H1 (cell line): Measurements from ENCODE around the gene TMEM253. TPM values are rescaled to one million over a fixed set of nuclear protein-coding genes. Genes with fewer than 3 reads are reported as not detected.
A peak's percentile ranks its signal among the peaks of the same experiment; 100 is the strongest.

Experiments used
- CEBPB ChIP-seq: IDR thresholded peaks from 2 replicates; pipeline ENCODE4 v1.6.1; 2012; ENCODE audit warnings: low read depth, low read length
- CHD7 ChIP-seq: fragments of 300-600 bp; sonication (generic); IDR thresholded peaks from 2 replicates; pipeline ENCODE4 v1.7.1; 2012; ENCODE audit warnings: low read length, moderate library complexity, mild to moderate bottlenecking, inconsistent platforms; ENCODE audit not compliant: insufficient replicate concordance
- GTF2F1 ChIP-seq: IDR thresholded peaks from 2 replicates; pipeline ENCODE4 v1.6.1; 2012; ENCODE audit warnings: low read depth, low read length, improper control_type of control experiment, borderline replicate concordance
- JUN ChIP-seq: IDR thresholded peaks from 2 replicates; pipeline ENCODE4 v1.6.1; 2011; ENCODE audit warnings: low read depth, mild to moderate bottlenecking, improper control_type of control experiment, low read length
- SIN3A ChIP-seq, 2 experiments: IDR thresholded peaks in 1 of 2; conservative IDR thresholded peaks in 1 of 2; 2 replicates each; pipeline ENCODE4 v1.6.1; 2011 to 2012; ENCODE audit warnings: low read length in 2 of 2, improper control_type of control experiment in 1 of 2, low read depth in 1 of 2, mild to moderate bottlenecking in 1 of 2
- TAF1 ChIP-seq: IDR thresholded peaks from 2 replicates; pipeline ENCODE4 v1.6.1; 2011; ENCODE audit warnings: mild to moderate bottlenecking, low read depth, low read length
- TAF7 ChIP-seq: optimal IDR thresholded peaks from 2 replicates; pipeline ENCODE3; 2011; ENCODE audit warnings: low read depth, mild to moderate bottlenecking, inconsistent platforms, low read length, moderate library complexity, borderline replicate concordance
- USF2 ChIP-seq: IDR thresholded peaks from 2 replicates; pipeline ENCODE4 v1.6.1; 2011; ENCODE audit warnings: low read length, improper control_type of control experiment
- polyA plus RNA-seq, 7 experiments: library from polyadenylated mRNA; depleted of rRNA in 3 of 7; stranded (reverse) in 5 of 7; unstranded in 2 of 7; fragments of >200 nt in 5 of 7; fragments of 200-250 nt in 2 of 7; gene quantifications; 1 replicate in 5 of 7; 2 replicates in 1 of 7; 4 replicates in 1 of 7; pipeline versions ENCODE4 v1.2.1 to v1.2.3, GENCODE V29; 2011 to 2013; ENCODE audit warnings: missing spikeins in 2 of 7, mixed read lengths in 2 of 7
- total RNA-seq: library from RNA; stranded (reverse); fragmentation: NEBNext Ultra II Directional; extraction: Animal tissue kit (Norgen Biotek cat#: 25700); gene quantifications from 2 replicates; pipeline ENCODE4 v1.2.1, GENCODE V29; 2021

Gene TMEM253
- total and polyA plus RNA-seq, 2 of the 8 experiments (the other 6 are each of a cell fraction or from before 2014, with no cell fraction given): 1.9 to 2.2 TPM

- no peak for TF ChIP-seq CHD7
- TF ChIP-seq TAF1: no peak
- peak; percentile 97 to 98 for TF ChIP-seq SIN3A (conservative IDR thresholded peaks at IDR 0.05 in 1 of 2, IDR thresholded peaks at IDR 0.05 in 1 of 2; ENCODE audit: low read depth in 1 of 2, low read length in 2 of 2)
- TF ChIP-seq CEBPB: no peak
- TF ChIP-seq JUN: no peak
- TF ChIP-seq TAF7: no peak
- TF ChIP-seq GTF2F1: no peak
- TF ChIP-seq USF2: no peak
Measured at GRCh38 chr14:21095430-21096205, 5.2 kb upstream of the TMEM253 start (continued).
